NCI-H345 treated with DMSO at 0.1 percent for 48 hours (cell line): ENCODE results near the gene MINDY3.
"Not testable (repeated sequence)": the region's sequence is repeated elsewhere in the genome, so short reads cannot be mapped to it uniquely, and the experiment has no call there.

Source experiments
- DNase-seq: peaks from one replicate; lab custom pipeline; 2025; ENCODE audit not compliant: unreplicated experiment; lab: John Stamatoyannopoulos, UW

The MINDY3 gene

DNA sequence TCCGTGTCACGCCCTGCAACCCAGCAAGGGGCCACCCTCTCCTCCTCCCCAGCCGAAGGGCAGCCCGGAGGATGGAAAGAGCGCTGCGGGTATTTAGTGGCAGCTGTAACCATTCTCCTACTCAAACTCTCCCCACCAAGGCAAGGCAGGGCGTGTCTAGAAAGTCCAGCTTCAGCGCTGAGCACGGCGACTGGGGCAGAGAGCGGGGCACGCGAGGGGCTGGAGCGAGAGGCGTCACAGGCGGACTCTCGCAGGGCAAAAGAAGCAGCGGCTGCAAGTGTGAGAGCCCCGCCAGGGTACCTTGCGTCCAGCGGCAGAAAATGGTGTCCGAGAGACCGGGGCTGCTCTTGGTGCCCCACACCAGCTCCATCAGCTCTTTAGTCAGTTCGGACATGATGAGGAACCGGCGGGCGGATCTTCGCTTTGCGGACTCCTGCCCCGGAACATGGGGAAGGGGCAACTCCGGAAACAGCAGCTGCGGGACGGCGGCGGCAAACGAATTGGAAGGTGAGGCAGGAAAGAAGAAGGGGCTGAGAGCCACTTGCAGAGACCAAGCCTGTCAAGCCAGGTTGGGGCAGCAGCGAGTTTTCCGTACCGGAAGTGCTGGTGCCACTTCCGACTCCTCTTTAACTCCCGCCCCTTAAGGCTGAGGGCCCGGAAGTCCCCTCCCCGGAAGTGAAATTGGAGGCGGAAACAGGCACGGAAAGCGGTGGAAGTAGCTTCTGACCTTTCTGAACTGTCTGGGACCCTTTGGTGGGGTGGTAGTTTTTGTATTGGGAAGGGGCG lies at the start of gene MINDY3:
Gene MINDY3, minus strand, starts transcription at position 602 of the 786 bp plus-strand sequence. Its CDS starts 208 bp downstream, at position 394.
- peak; percentile 24 for DNase-seq

DNA sequence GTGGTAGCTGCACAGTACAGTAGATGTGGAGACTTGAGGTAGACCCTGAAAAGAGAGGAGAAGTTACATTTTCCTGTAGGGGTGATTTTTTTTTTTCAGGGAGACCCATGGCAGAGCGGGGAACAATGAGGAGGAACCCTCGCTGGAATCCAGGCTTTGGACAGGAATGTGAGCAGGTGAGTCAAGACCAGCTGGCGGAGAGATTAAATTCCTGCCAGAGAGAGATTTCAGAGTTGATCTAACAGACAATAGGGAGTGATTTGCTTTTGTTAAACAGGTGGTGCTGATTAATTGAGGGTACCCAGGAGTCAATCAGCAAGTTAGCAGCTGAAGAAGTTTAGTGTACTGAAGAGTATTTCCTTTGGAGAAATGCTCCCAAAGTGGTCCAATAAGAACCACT lies 41.6 kb upstream of the MINDY3 start:
- no peak for DNase-seq

DNA sequence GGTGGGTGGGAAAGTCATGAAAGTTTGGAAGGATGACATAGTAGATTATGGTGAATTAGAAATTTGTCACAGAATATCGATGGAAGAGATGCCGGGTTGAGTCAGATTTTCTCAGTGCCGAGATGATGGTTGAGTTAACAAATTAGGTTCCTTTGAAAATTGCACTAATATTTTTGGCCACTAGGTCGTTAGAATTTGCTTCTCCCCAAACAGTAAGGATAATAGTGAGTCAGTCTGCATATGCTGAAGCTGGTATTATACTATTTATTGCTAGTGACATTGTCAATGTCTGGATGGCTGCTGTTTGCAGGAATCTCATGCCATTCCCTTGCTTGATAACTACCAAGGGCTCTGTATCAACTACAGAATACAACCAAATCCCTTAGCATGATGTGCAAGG lies 37.7 kb upstream of the MINDY3 start:
- no peak for DNase-seq

DNA sequence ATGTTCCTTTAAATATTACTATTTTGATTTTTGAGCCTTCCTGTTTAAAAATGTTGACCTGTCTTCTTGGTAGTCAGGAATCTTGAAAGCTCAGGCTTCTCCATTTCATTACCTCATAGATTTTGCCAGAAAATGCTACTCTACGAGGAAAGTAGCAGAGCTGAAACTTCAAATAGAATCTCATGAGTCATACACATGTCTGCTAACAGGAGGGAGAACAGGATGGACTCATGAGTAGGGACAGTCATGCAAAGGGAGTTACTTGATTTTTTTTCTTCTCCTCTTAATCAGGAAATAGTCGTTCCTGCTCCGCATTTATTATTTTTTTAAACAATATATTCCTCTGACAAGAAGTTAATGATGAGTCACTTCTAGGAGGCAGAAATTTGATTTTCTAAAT lies 37.0 kb upstream of the MINDY3 start:
- no peak for DNase-seq

DNA sequence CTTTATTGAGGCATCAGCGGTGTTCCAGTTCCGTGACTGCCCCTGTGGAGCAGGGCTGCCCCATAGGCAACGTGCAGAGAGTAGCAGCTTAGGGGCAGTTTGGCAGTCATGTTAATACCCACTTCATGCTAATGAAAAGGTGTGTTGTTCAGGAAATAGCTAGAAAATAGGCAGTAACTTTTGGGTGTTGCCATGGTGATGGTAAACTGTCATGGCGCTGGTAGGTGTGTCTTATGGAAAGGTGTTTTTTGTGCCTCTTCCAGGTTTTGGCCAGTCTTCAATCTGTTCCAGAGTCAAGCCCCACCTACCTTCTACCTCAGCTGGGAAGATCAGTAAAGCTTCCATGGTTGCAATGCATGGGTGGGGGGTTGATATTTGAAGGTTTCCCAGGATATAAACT lies 36.3 kb upstream of the MINDY3 start:
- no peak for DNase-seq

DNA sequence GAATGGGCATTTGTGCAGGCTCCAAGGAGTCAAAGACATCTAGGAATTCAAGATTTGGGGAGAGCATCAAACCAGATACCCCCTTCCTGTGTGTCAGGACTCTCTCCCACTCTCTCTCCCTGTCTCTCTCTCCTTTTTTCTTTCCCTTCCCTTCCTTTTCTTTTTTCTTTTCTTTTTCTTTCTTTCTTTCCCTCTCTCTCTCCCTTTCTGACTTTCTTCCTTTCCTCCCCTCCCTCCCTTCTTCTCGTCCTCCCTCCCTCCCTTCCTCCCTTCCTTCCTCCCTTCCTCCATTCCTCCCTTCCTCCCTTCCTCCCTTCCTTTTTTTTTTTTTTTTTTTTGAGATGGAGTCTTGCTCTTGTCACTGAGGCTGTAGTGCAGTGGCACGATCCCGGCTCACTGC lies 24.1 kb upstream of the MINDY3 start:
- no peak for DNase-seq

DNA sequence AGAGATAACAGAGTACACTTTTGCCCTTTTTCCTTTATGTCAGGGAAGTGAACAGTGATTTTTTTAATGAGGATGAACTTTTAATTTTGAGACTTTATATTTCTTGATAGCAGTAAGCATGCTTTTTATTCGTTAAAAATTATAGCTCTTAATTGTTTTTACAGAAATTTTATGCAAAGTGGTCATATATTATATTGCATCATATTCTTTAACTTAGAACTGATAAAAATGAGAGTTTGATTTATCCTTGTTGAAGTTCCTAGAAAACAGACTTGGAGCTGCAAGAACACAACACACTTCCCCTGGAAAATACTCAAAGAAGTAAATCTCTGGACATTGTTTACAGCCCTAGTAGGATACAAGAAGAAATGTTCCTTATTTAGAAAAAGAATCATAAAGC lies 21.2 kb upstream of the MINDY3 start:
- no peak for DNase-seq

DNA sequence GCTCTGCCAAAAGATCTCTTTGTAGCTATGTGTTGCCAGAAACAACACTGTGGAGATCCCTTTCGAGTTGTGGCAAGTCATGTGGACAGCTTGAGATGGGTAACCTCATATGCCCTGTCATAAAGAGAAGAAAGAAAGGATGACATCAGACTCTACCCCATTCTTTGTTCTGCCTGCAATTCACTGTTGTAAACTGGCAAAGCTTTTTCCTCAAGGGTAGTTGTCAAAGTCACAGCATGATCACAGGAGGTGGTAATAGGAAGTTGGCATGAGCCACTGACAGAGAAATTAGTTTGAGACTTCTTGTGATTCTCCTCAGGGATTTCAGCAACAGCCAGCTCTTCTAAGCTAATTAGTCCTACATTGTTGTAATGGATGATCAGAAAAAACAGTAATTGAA lies 19.4 kb upstream of the MINDY3 start:
- DNase-seq: peak; percentile 64

DNA sequence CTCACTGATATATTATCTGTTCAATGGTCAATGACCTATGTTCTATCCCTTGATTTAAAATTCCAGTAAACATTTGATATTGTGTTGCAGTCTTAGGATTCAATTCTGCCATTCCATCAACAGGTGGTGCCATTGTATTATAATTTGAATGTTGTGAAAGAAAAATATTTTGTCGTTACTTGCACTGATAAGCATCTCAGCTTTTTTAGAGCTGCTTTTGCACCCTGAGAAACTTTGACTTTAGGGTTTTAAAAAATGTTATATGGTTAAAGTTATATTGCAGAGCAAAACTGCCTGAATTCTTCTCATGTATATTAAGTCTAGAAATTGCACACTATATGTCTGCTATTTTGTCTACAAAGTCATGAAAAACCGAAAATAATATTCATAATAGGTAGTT lies 18.8 kb upstream of the MINDY3 start:
- peak; percentile 12 for DNase-seq

DNA sequence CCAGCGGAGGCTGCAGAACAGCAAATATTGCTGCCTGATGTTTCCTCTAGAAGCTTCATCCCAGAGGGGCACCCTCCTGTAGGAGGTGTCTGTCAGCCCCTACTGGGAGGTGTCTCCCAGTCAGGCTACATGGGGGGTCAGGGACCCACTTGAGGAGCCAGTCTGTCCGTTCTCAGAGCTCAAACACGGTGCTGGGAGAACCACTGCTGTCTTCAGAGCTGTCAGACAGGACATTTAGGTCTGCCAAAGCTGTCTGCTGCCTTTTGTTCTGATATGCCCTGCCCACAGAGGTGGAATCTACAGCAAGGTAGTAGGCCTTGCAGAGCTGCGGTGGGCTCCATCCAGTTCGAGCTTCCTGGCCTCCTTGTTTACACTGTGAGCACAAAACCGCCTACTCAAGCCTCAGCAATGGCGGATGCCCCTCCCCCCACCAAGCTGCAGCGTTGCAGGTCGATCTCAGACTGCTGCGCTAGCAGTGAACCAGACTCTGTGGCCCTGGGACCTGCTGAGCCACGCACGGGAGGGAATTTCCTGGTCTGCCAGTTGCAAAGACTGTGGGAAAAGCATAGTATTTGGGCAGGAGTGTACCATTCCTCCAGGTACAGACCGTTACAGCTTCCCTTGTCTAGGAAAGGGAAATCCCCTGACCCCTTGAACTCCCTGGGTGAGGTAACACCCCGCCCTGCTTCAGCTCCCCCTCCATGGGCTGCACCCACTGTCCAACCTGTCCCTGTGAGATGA lies 17.7 kb upstream of the MINDY3 start:
- DNase-seq: no peak

DNA sequence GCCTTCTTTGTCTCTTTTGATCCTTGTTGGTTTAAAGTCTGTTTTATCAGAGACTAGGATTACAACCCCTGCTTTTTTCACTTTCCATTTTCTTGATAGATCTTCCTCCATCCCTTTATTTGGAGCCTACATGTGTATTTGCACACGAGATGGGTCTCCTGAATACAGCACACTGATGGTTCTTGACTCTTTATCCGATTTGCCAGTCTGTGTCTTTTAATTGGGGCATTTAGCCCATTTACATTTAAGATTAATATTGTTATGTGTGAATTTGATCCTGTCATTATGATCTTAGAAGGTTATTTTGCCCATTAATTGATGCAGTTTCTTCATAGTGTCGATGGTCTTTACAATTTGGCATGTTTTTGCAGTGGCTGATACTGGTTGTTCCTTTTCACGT lies 16.0 kb upstream of the MINDY3 start:
- not testable (repeated sequence) for DNase-seq

DNA sequence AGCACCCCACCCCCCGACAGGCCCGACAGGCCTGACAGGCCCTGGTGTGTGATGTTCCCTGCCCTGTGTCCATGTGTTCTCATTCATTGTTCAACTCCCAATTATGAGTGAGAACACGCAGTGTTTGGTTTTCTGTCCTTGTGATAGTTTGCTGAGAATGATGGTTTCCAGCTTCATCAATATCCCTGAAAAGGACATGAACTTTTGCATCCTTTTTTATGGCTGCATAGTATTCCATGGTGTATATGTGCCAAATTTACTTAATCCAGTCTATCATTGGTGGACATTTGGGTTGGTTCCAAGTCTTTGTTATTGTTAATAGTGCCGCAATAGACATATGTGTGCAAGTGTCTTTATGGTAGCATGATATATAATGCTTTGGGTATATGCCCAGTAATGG lies 12.3 kb upstream of the MINDY3 start:
- DNase-seq: not testable (repeated sequence)

DNA sequence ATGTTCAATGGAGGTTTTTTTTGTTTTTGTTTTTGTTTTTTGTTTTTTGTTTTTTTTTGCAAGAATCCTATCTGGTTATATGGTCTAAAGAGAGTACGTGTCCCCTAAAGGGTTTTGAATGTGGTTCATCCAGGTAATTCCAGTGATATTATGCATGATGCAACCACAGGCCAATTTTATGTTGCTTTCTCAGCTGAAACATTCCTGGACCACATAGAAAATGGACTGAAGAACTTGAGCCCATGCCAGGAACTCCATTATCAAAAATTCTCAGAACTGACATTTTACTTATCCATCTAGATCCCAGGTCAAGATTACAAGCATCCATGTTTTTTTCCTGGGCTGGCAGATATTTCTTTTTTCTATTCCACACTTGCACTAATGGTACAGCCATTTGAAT lies 11.5 kb upstream of the MINDY3 start:
- DNase-seq: no peak

DNA sequence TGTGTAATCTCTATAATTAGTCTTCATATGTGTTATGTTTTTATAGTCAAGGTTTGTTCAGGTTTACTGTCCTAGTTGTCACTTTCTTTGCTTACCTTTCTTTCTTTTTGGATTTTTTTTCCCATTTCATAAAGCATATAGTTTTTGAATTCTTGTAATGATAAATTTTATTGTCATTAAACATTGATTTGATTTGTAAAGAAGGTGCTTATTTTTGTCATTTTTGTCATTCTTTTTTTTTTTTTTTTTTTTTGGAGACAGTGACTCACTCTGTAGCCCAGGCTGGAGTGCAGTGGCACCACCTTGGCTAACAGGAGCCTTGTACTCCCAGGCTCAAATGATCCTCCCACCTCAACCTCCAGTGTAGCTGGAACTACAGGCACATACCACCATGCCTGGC lies 9.6 kb upstream of the MINDY3 start:
- no peak for DNase-seq

DNA sequence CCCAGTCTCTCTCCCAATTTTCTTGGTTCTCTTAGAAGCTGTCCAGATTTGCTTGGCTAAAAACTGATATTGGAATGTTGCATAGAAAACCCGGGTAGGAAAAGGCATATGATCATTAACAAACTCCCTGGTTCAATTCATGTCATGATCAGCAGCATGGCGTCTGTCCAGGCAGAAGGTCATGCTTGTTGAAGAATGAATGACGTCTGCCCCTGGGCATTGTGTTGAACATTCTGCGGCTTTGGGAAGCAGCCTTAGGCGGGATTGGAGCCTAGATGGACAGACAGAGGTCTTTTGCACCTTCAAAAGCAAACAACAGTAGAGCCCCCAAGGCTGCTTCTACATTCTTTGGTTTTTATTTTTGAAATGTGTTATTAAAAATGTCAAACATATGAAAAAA lies 7.7 kb upstream of the MINDY3 start:
- DNase-seq: no peak

DNA sequence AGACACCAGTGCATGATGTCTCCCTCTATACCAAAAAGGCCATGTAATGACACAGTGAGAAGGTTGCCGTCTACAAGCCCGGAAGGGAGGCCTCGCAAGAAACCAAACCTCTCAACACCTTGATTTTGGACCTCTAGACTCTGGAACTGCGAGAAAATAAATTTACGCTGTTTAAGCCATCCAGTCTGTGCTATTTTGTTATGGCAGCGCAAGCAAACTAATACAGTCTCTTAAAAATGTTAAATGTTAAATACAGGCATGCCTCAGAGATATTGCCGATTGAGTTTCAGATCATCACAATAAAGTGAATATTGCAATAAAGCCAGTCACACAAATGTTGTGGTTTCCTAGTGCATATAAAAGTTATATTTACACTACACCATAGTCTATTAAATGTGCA lies 5.0 kb upstream of the MINDY3 start:
- no peak for DNase-seq

DNA sequence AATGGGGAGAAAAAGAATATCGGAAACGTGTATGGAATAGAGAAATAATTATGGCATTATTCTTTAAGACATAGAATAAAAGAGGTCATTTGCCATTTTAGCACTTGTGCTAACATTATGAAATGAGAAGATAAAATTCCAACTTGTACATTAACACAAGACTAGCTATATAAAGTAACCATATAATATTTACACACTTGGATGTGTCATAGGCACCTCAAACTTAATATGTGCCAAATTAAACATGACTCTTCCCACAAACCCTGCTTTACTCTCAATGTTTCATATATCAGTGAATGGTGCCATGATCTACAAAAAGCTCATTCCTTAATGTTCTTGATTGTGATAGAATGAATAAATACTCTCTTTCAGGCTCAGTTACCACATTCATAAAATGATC lies 4.1 kb upstream of the MINDY3 start:
- no peak for DNase-seq

DNA sequence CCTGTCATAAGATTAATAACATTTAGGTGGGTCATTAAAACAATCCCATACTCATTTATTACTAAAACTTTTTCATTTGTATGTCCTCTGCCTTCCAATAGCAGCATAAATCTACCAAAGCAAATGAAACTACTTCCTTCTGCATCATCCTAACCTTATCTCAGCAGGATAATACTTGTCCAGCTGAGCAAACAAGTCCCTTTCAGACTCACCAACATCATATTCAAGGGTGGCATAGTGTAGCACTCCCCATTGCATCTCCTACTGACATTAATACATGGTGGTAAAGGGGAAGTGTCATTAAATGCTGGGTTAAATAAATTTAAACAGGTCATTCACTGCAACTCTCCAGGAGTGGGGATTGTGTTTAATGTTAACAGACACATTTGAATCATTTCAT lies 3.4 kb upstream of the MINDY3 start:
- peak; percentile 62 for DNase-seq

DNA sequence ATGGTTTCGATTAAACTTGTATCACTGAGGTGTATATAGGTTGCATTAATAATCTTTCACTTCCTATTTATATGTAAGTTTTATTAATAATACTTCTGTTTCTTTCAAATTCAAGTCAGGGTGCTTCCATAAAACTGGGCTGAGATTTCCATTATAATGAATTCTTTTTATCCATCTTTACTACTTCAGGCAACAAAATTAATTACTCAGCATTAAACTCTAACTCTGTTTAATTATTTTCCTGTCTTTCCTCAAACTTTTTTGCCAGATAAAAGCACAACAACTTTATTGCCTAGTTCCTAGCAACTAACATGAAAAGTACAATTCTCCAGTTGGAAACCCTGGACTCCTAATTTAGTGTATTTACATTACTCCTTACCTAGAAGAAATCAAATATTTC lies 3.0 kb upstream of the MINDY3 start:
- DNase-seq: no peak

DNA sequence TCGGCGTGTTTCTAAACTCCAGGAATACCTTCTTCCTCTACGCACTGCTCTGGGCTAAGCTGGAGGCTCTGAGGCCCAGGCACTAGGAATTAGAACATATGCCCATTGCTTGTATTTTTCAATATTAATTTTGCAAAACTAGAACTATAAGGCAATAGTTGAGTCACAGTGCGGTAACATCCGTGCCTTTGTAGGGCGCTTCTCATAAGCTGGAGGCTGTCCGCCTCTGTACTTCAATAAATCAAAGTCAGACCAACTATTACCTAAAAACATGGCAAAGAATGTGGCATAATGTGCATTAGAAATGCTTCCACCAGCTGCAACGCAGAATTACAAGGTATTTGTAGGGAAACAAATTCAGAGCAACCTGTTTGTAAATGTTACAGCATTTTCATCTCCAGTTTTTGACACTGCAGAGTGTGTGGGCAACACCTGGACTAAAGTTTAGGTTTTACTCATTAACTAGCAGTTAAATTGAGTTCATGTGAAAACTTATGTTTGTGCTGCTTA lies 440 bp upstream of the MINDY3 start:
- no peak for DNase-seq

DNA sequence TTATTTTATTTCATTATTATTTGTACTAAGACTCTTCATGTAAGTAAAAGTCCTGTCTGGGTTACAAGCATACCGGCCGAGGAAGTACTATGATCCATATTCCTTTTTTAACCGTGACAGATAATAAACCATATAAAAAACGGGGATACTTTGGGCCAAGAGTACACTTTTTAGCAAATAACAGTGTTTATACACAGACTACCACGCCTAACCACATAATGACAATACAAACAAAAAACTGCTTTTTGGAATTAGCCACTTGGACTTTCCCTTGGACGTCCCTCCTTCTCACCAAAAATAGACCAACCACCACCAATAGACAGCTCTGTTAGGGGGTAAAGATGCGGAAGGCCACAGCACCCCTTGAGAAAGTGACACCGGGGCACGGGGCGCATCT lies 800 bp downstream of the MINDY3 start:
- DNase-seq: no peak

DNA sequence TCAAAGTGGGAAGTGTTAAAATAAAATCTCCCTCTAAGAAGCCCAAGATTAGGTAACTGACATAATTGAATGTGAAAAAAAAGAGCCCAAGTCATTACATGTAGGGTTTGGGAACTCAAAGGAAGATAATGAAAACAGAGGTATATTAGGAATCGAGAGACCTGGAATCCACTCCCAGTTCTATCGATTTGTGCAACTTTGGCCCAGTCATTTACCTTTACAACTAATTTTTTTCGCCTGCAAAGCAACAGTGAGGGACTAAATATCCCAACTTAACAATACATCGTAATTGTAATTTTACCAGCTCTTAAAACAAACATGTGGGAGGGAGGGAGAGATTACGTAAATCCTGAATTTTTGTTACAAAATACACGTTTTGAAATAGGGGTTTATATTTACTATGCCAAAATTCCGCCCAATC lies 1.4 kb downstream of the MINDY3 start:
- no peak for DNase-seq
